GM12878 (cell line): ENCODE data around the gene PPP1R12B. TPM values are rescaled to one million over a fixed set of nuclear protein-coding genes. Genes with fewer than 3 reads are reported as not detected.

Experiments
- BACH1 ChIP-seq: fragments of 450-650 bp; IDR thresholded peaks from 2 replicates; pipeline ENCODE4 v1.6.1; 2017; ENCODE audit warnings: mild to moderate bottlenecking, borderline replicate concordance
- EGR1 ChIP-seq, 2 experiments: IDR thresholded peaks; 1 replicate in 1 of 2; 2 replicates in 1 of 2; pipeline ENCODE4 v1.6.1; 2011 to 2012; ENCODE audit warnings: low read depth in 2 of 2, low read length in 2 of 2, borderline replicate concordance in 1 of 2, mild to moderate bottlenecking in 1 of 2, moderate library complexity in 1 of 2
- HDAC2 ChIP-seq: fragments of 200-600 bp; sonication (generic); IDR thresholded peaks from 2 replicates; pipeline ENCODE4 v1.6.1; 2017
- HDGF ChIP-seq: fragments of 450-650 bp; IDR thresholded peaks from 2 replicates; pipeline ENCODE4 v1.6.1; 2016; ENCODE audit warnings: antibody characterized with exemption
- KLF5 ChIP-seq: fragments of 450-650 bp; IDR thresholded peaks from 2 replicates; pipeline ENCODE4 v1.6.1; 2014; ENCODE audit warnings: mild to moderate bottlenecking; ENCODE audit not compliant: partially characterized antibody
- RFX5 ChIP-seq: IDR thresholded peaks from 2 replicates; pipeline ENCODE4 v1.6.1; 2011; ENCODE audit warnings: low read depth, low read length, improper control_type of control experiment
- SP1 ChIP-seq: IDR thresholded peaks from one replicate; pipeline ENCODE4 v1.6.1; 2011; ENCODE audit warnings: low read depth, low read length
- polyA plus RNA-seq, 11 experiments: library from polyadenylated mRNA; depleted of rRNA in 4 of 11; unstranded in 6 of 11; stranded (reverse) in 5 of 11; fragments of >200 nt; fragmentation: Nextera tagmentation in 4 of 11; fragmentation: Illumina TruSeq in 1 of 11; extraction: Ambion mirVana in 4 of 11; extraction: Trizol in 1 of 11; gene quantifications; 1 replicate in 1 of 11; 2 replicates in 10 of 11; pipeline versions ENCODE4 v1.2.1 to v1.2.3, GENCODE V29; 2011 to 2016; ENCODE audit warnings: inconsistent platforms in 2 of 11, missing spikeins in 2 of 11, low read depth in 1 of 11
- total RNA-seq, 4 experiments: library from RNA; depleted of rRNA in 3 of 4; stranded (reverse); fragments of >200 nt in 3 of 4; fragmentation: Illumina TruSeq in 1 of 4; extraction: Trizol in 1 of 4; gene quantifications; 2 replicates each; pipeline versions ENCODE4 v1.2.1 to v1.2.3, GENCODE V29; 2013 to 2021
- TF ChIP-seq, protein P1 (sequence below): fragments of 450-650 bp; IDR thresholded peaks from 2 replicates; pipeline ENCODE4 v1.6.1; 2017; ENCODE audit warnings: mild to moderate bottlenecking, low read depth, inconsistent platforms; ENCODE audit not compliant: poor library complexity, severe bottlenecking
- TF ChIP-seq, protein P2 (sequence below): IDR thresholded peaks from 2 replicates; pipeline ENCODE4 v1.6.1; 2012; ENCODE audit warnings: low read depth, low read length, improper control_type of control experiment
- TF ChIP-seq, protein P3 (sequence below): fragments of 450-650 bp; IDR thresholded peaks from 2 replicates; pipeline ENCODE4 v1.6.1; 2017; ENCODE audit warnings: mild to moderate bottlenecking, moderate library complexity
- TF ChIP-seq, protein P4 (sequence below), 3 experiments: IDR thresholded peaks in 2 of 3; conservative IDR thresholded peaks in 1 of 3; 2 replicates each; pipeline ENCODE4 v1.5.1; 2011; ENCODE audit warnings: low read depth in 3 of 3, low read length in 3 of 3, mild to moderate bottlenecking in 3 of 3, control low read depth in 2 of 3, moderate library complexity in 2 of 3, inconsistent platforms in 1 of 3, mixed read lengths in 1 of 3; ENCODE audit not compliant: control insufficient read depth in 2 of 3, insufficient read depth in 1 of 3; ENCODE audit errors: extremely low read depth in 1 of 3
- TF ChIP-seq, protein P5 (sequence below): fragments of 450-650 bp; IDR thresholded peaks from 2 replicates; pipeline ENCODE4 v1.6.1; 2016; ENCODE audit warnings: mild to moderate bottlenecking
- TF ChIP-seq, protein P6 (sequence below): fragments of 450-650 bp; IDR thresholded peaks from 2 replicates; pipeline ENCODE4 v1.6.1; 2017; ENCODE audit warnings: mild to moderate bottlenecking

PPP1R12B gene
- total and polyA plus RNA-seq, 10 of the 15 experiments (the other 5 are each of a cell fraction or from before 2014, with no cell fraction given), result 0.29 to 9.4 (median 4.7) TPM

DNA sequence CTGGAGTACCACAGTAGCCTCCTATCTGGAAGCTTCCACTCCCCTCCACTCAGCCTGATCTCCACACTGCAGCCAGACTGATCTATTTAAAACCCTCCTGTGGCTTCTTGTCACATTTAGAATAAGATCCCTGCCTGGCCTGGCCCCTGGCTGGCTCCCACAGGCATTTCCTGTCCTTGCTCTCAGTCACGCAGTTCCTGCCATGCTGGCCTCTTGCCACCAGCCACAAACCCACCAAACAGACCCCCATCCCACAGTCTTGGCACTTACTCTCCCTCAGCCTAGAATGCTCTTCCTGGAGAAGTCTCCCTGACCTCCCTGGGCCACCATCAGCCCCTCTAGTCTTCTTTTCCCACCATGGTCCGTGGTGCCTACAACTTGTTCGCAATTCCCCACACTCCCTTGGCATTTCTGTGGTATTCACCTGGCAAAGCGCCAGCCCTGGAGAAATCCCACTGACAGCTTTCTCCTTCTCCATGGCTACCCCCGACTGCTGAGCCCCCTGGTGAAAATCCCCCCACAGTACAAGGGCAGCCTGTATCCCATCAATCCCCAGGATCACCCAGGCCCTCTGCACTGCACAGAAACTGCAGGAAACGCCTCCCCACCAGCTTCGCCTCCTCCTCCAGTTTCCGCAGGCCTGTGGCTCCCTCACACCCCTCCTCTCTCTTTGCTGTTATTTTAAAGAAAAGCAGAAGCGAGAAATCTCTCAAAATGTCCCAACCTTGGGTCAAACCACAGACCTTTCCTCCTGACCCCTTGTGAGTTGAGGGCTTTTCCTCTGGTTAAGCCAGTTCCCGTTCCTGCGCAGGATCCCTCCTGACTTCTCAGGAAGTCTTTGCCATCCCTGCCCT lies 267.2 kb downstream of the PPP1R12B start (continued):
- TF ChIP-seq, protein P1, sequence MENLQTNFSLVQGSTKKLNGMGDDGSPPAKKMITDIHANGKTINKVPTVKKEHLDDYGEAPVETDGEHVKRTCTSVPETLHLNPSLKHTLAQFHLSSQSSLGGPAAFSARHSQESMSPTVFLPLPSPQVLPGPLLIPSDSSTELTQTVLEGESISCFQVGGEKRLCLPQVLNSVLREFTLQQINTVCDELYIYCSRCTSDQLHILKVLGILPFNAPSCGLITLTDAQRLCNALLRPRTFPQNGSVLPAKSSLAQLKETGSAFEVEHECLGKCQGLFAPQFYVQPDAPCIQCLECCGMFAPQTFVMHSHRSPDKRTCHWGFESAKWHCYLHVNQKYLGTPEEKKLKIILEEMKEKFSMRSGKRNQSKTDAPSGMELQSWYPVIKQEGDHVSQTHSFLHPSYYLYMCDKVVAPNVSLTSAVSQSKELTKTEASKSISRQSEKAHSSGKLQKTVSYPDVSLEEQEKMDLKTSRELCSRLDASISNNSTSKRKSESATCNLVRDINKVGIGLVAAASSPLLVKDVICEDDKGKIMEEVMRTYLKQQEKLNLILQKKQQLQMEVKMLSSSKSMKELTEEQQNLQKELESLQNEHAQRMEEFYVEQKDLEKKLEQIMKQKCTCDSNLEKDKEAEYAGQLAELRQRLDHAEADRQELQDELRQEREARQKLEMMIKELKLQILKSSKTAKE, result peak; percentile 91
- TF ChIP-seq BACH1 (peak; percentile 63; the same call in 1 of the 2 replicates), HDAC2 (no peak), HDGF (no peak), KLF5 (no peak), EGR1 (IDR thresholded peaks at IDR 0.05; ENCODE audit: borderline replicate concordance in 1 of 2, low read depth in 2 of 2, low read length in 2 of 2) (peak in 1 of 2 experiments; percentile 37; a peak in 1 of 3 replicates), RFX5 (no peak), SP1 (peak; percentile 50)
- TF ChIP-seq, protein P2, sequence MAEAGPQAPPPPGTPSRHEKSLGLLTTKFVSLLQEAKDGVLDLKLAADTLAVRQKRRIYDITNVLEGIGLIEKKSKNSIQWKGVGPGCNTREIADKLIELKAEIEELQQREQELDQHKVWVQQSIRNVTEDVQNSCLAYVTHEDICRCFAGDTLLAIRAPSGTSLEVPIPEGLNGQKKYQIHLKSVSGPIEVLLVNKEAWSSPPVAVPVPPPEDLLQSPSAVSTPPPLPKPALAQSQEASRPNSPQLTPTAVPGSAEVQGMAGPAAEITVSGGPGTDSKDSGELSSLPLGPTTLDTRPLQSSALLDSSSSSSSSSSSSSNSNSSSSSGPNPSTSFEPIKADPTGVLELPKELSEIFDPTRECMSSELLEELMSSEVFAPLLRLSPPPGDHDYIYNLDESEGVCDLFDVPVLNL, result no peak
- TF ChIP-seq, protein P3, sequence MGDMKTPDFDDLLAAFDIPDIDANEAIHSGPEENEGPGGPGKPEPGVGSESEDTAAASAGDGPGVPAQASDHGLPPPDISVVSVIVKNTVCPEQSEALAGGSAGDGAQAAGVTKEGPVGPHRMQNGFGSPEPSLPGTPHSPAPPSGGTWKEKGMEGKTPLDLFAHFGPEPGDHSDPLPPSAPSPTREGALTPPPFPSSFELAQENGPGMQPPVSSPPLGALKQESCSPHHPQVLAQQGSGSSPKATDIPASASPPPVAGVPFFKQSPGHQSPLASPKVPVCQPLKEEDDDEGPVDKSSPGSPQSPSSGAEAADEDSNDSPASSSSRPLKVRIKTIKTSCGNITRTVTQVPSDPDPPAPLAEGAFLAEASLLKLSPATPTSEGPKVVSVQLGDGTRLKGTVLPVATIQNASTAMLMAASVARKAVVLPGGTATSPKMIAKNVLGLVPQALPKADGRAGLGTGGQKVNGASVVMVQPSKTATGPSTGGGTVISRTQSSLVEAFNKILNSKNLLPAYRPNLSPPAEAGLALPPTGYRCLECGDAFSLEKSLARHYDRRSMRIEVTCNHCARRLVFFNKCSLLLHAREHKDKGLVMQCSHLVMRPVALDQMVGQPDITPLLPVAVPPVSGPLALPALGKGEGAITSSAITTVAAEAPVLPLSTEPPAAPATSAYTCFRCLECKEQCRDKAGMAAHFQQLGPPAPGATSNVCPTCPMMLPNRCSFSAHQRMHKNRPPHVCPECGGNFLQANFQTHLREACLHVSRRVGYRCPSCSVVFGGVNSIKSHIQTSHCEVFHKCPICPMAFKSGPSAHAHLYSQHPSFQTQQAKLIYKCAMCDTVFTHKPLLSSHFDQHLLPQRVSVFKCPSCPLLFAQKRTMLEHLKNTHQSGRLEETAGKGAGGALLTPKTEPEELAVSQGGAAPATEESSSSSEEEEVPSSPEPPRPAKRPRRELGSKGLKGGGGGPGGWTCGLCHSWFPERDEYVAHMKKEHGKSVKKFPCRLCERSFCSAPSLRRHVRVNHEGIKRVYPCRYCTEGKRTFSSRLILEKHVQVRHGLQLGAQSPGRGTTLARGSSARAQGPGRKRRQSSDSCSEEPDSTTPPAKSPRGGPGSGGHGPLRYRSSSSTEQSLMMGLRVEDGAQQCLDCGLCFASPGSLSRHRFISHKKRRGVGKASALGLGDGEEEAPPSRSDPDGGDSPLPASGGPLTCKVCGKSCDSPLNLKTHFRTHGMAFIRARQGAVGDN, result no peak
- TF ChIP-seq, protein P4, sequence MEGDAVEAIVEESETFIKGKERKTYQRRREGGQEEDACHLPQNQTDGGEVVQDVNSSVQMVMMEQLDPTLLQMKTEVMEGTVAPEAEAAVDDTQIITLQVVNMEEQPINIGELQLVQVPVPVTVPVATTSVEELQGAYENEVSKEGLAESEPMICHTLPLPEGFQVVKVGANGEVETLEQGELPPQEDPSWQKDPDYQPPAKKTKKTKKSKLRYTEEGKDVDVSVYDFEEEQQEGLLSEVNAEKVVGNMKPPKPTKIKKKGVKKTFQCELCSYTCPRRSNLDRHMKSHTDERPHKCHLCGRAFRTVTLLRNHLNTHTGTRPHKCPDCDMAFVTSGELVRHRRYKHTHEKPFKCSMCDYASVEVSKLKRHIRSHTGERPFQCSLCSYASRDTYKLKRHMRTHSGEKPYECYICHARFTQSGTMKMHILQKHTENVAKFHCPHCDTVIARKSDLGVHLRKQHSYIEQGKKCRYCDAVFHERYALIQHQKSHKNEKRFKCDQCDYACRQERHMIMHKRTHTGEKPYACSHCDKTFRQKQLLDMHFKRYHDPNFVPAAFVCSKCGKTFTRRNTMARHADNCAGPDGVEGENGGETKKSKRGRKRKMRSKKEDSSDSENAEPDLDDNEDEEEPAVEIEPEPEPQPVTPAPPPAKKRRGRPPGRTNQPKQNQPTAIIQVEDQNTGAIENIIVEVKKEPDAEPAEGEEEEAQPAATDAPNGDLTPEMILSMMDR (IDR thresholded peaks at IDR 0.05 in 2 of 3, conservative IDR thresholded peaks at IDR 0.05 in 1 of 3; ENCODE audit: control insufficient read depth in 2 of 3, extremely low read depth in 1 of 3, insufficient read depth in 1 of 3, low read depth in 3 of 3, low read length in 3 of 3), result no peak
- TF ChIP-seq, protein P5, sequence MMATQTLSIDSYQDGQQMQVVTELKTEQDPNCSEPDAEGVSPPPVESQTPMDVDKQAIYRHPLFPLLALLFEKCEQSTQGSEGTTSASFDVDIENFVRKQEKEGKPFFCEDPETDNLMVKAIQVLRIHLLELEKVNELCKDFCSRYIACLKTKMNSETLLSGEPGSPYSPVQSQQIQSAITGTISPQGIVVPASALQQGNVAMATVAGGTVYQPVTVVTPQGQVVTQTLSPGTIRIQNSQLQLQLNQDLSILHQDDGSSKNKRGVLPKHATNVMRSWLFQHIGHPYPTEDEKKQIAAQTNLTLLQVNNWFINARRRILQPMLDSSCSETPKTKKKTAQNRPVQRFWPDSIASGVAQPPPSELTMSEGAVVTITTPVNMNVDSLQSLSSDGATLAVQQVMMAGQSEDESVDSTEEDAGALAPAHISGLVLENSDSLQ, result no peak
- TF ChIP-seq, protein P6, sequence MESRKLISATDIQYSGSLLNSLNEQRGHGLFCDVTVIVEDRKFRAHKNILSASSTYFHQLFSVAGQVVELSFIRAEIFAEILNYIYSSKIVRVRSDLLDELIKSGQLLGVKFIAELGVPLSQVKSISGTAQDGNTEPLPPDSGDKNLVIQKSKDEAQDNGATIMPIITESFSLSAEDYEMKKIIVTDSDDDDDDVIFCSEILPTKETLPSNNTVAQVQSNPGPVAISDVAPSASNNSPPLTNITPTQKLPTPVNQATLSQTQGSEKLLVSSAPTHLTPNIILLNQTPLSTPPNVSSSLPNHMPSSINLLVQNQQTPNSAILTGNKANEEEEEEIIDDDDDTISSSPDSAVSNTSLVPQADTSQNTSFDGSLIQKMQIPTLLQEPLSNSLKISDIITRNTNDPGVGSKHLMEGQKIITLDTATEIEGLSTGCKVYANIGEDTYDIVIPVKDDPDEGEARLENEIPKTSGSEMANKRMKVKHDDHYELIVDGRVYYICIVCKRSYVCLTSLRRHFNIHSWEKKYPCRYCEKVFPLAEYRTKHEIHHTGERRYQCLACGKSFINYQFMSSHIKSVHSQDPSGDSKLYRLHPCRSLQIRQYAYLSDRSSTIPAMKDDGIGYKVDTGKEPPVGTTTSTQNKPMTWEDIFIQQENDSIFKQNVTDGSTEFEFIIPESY, result no peak
